Lower leg skin (tissue), 3 donors: Measurements from ENCODE around the gene UTS2.

Experiments used
- POLR2A ChIP-seq, 2 donors: fragments of 450-650 bp; IDR thresholded peaks; one replicate each; pipeline ENCODE4 v1.6.1; 2016 to 2017; ENCODE audit warnings: antibody characterized with exemption in 2 of 2, mild to moderate bottlenecking in 1 of 2, moderate library complexity in 1 of 2
- TF ChIP-seq, protein P1 (sequence below), 3 donors: fragments of 450-650 bp; IDR thresholded peaks; one replicate each; pipeline ENCODE4 v1.5.1; 2016; ENCODE audit warnings: antibody characterized with exemption in 3 of 3, mild to moderate bottlenecking in 3 of 3, moderate library complexity in 2 of 3

DNA sequence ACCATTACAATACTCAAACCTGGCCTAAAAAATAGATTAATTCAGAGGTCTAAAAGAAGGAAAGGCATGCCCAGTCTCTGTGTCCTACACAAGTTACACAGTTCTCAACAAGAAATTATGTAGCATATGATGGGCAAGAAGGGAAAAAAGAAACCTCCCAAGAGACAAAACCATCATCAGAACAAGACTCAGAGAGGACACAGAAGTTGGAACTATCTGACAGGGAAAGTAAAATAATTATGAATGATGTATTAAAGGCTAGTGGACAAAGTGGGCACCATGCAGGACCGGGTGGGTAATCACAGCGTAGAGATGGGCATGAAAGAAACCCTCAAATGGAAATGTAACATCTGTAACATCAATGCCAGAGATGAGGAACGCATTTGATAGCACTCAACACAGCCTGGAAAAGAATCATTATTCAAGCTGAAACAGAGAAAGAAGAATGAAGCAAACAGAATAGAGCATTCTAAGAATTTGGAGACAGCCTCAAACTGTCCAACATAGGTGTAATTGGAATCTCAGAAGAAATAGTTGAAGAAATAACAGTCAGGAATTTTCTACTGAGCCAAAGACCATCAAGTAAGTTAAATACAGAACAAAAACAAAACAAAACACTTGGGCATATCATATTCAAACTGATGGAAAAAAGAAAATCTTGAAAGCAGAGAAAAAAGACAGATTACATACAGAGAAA is 39.0 kb downstream of the UTS2 start:
- no peak for TF ChIP-seq POLR2A (IDR thresholded peaks at IDR 0.05)
- TF ChIP-seq, protein P1, sequence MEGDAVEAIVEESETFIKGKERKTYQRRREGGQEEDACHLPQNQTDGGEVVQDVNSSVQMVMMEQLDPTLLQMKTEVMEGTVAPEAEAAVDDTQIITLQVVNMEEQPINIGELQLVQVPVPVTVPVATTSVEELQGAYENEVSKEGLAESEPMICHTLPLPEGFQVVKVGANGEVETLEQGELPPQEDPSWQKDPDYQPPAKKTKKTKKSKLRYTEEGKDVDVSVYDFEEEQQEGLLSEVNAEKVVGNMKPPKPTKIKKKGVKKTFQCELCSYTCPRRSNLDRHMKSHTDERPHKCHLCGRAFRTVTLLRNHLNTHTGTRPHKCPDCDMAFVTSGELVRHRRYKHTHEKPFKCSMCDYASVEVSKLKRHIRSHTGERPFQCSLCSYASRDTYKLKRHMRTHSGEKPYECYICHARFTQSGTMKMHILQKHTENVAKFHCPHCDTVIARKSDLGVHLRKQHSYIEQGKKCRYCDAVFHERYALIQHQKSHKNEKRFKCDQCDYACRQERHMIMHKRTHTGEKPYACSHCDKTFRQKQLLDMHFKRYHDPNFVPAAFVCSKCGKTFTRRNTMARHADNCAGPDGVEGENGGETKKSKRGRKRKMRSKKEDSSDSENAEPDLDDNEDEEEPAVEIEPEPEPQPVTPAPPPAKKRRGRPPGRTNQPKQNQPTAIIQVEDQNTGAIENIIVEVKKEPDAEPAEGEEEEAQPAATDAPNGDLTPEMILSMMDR (IDR thresholded peaks at IDR 0.05): no peak
